Mesenchymal stem cell (in vitro differentiated cells and primary cell): ENCODE measurements around the gene HOXD3.

Experiments
- DNase-seq: peaks from one replicate; pipeline ENCODE4 v3.0.0-alpha.2; 2013
- H2AFZ ChIP-seq: one replicate; pipeline ENCODE4 v1.6.1; 2013; ENCODE audit warnings: low read depth, mild to moderate bottlenecking, control low read depth, inconsistent platforms, low read length, moderate library complexity
- H2AK5ac ChIP-seq: 2 replicates; pipeline ENCODE4 v1.6.1; 2013; ENCODE audit warnings: low read length, moderate library complexity, mild to moderate bottlenecking, inconsistent platforms; ENCODE audit not compliant: severe bottlenecking
- H2BK120ac ChIP-seq: one replicate; pipeline ENCODE4 v1.6.1; 2013; ENCODE audit warnings: low read depth, mild to moderate bottlenecking, inconsistent platforms, low read length, moderate library complexity
- H2BK12ac ChIP-seq, 2 experiments: one replicate each; pipeline ENCODE4 v1.6.1; 2013; ENCODE audit warnings: inconsistent platforms in 2 of 2, low read length in 2 of 2, mild to moderate bottlenecking in 2 of 2, moderate library complexity in 2 of 2, control low read depth in 1 of 2
- H2BK15ac ChIP-seq: one replicate; pipeline ENCODE4 v1.6.1; 2013; ENCODE audit warnings: mild to moderate bottlenecking, low read depth, inconsistent platforms; ENCODE audit not compliant: poor library complexity, severe bottlenecking
- H2BK5ac ChIP-seq: 2 replicates; pipeline ENCODE4 v1.6.1; 2013; ENCODE audit warnings: low read depth, mild to moderate bottlenecking, low read length, control low read depth, inconsistent platforms; ENCODE audit not compliant: poor library complexity, severe bottlenecking
- H3K14ac ChIP-seq, 2 experiments: one replicate each; pipeline ENCODE4 v1.6.1; 2013; ENCODE audit warnings: inconsistent platforms in 2 of 2, low read length in 2 of 2, control low read depth in 1 of 2, mild to moderate bottlenecking in 1 of 2, moderate library complexity in 1 of 2
- H3K18ac ChIP-seq, 2 experiments: one replicate each; pipeline ENCODE4 v1.6.1; 2013; ENCODE audit warnings: inconsistent platforms in 2 of 2, low read length in 2 of 2, control low read depth in 1 of 2, low read depth in 1 of 2, mild to moderate bottlenecking in 1 of 2
- H3K23ac ChIP-seq, 2 experiments: one replicate each; pipeline ENCODE4 v1.6.1; 2013; ENCODE audit warnings: inconsistent platforms in 2 of 2, low read length in 2 of 2, mild to moderate bottlenecking in 2 of 2, moderate library complexity in 2 of 2, control low read depth in 1 of 2
- H3K27ac ChIP-seq: 2 replicates; pipeline ENCODE4 v1.5.1; 2013; ENCODE audit warnings: mild to moderate bottlenecking, moderate library complexity, low read length, control low read depth, inconsistent platforms; ENCODE audit not compliant: poor library complexity, severe bottlenecking
- H3K27me3 ChIP-seq, 2 experiments: 2 replicates each; pipeline versions ENCODE4 v1.6.1 to v1.7.0; 2013; ENCODE audit warnings: low read length in 2 of 2, mild to moderate bottlenecking in 2 of 2, moderate library complexity in 2 of 2, control low read depth in 1 of 2, inconsistent platforms in 1 of 2; ENCODE audit not compliant: control insufficient read depth in 1 of 2, insufficient read depth in 1 of 2
- H3K36me3 ChIP-seq, 2 experiments: 2 replicates each; pipeline versions ENCODE4 v1.6.1 to v1.7.0; 2013; ENCODE audit warnings: low read length in 2 of 2, control low read depth in 1 of 2, inconsistent platforms in 1 of 2, low read depth in 1 of 2, mild to moderate bottlenecking in 1 of 2; ENCODE audit not compliant: insufficient read depth in 2 of 2, control insufficient read depth in 1 of 2
- H3K4ac ChIP-seq, 2 experiments: one replicate each; pipeline ENCODE4 v1.6.1; 2013; ENCODE audit warnings: inconsistent platforms in 2 of 2, low read length in 2 of 2, mild to moderate bottlenecking in 2 of 2, moderate library complexity in 2 of 2, control low read depth in 1 of 2, low read depth in 1 of 2
- H3K4me1 ChIP-seq: 2 replicates; pipeline ENCODE4 v1.6.1; 2013; ENCODE audit warnings: low read depth, low read length, control low read depth; ENCODE audit not compliant: control insufficient read depth, insufficient read depth
- H3K4me2 ChIP-seq: 2 replicates; pipeline ENCODE4 v1.6.1; 2013; ENCODE audit warnings: low read length, mild to moderate bottlenecking, inconsistent platforms; ENCODE audit not compliant: poor library complexity, severe bottlenecking
- H3K4me3 ChIP-seq, 2 experiments: 2 replicates each; pipeline versions ENCODE4 v1.5.1 to v1.7.0; 2013; ENCODE audit warnings: low read length in 2 of 2, mild to moderate bottlenecking in 2 of 2, control low read depth in 1 of 2, low read depth in 1 of 2; ENCODE audit not compliant: insufficient read depth in 1 of 2
- H3K79me1 ChIP-seq: replicated peaks from 2 replicates; pipeline ENCODE4 v1.6.1; 2013; ENCODE audit warnings: mild to moderate bottlenecking, control low read depth, low read length, inconsistent platforms; ENCODE audit not compliant: poor library complexity, severe bottlenecking
- H3K9ac ChIP-seq: 2 replicates; pipeline ENCODE4 v1.7.0; 2013; ENCODE audit warnings: mild to moderate bottlenecking, low read length, moderate library complexity
- H3K9me3 ChIP-seq: 2 replicates; pipeline ENCODE4 v1.7.0; 2013; ENCODE audit warnings: mild to moderate bottlenecking, low read length; ENCODE audit not compliant: control insufficient read depth
- H4K8ac ChIP-seq: one replicate; pipeline ENCODE4 v1.6.1; 2013; ENCODE audit warnings: inconsistent platforms, mild to moderate bottlenecking, low read length, moderate library complexity
- H4K91ac ChIP-seq: one replicate; pipeline ENCODE4 v1.6.1; 2013; ENCODE audit warnings: mild to moderate bottlenecking, low read length, inconsistent platforms
- WGBS: methylation state at CpG from one replicate; pipeline ENCODE4 v1.1.7; 2013; ENCODE audit warnings: mixed read lengths; 5-methylcytosine and 5-hydroxymethylcytosine counted together

The HOXD3 gene

GRCh38 chr2:176132205-176133171, 24.6 kb upstream of the HOXD3 start:
- 8% methylated on average over 33 of the region's 33 CpGs for WGBS
- no peak overlapping the region for H3K23ac ChIP-seq

GRCh38 chr2:176133389-176133788, 23.7 kb upstream of the HOXD3 start:
- no peaks in the 10 kb centered on the region for H3K9me3 ChIP-seq
- H3K4me2 ChIP-seq, result no peak overlapping the region
- no peak overlapping the region for H4K91ac ChIP-seq
- H3K9ac ChIP-seq, result peak overlapping the region; percentile 96
- no peak overlapping the region for H2AFZ ChIP-seq
- DNase-seq, result no peak
- peaks cover 21% of the 10 kb centered on the region for H3K4me1 ChIP-seq
- no peak overlapping the region for H3K4ac ChIP-seq
- H2BK5ac ChIP-seq, result no peak overlapping the region
- no peak overlapping the region for H2BK120ac ChIP-seq
- no peak overlapping the region for H2BK12ac ChIP-seq
- no peak overlapping the region for H3K14ac ChIP-seq
- peaks cover 0 to 68% of the 10 kb centered on the region in 2 experiments for H3K27me3 ChIP-seq
- H2BK15ac ChIP-seq, result no peak overlapping the region
- H3K18ac ChIP-seq, result no peak overlapping the region
- no peak overlapping the region for H3K27ac ChIP-seq
- H3K36me3 ChIP-seq, result no peaks in the 10 kb centered on the region
- H2AK5ac ChIP-seq, result no peak overlapping the region
- no peak overlapping the region for H3K4me3 ChIP-seq
- no peak overlapping the region for H4K8ac ChIP-seq
- peaks cover 2% of the 10 kb centered on the region for H3K79me1 ChIP-seq
- H3K23ac ChIP-seq, result no peak overlapping the region

More at GRCh38 chr2:176132205-176133171, 24.6 kb upstream of the HOXD3 start:
- no peak overlapping the region for H2AK5ac ChIP-seq
- no peak overlapping the region for H4K91ac ChIP-seq
- DNase-seq, result peak; percentile 21
- no peak overlapping the region for H2AFZ ChIP-seq
- peak overlapping the region; percentile 18 to 82 for H3K4me3 ChIP-seq
- H2BK5ac ChIP-seq, result no peak overlapping the region
- H2BK120ac ChIP-seq, result no peak overlapping the region
- no peak overlapping the region for H3K14ac ChIP-seq
- H3K4ac ChIP-seq, result no peak overlapping the region
- peak overlapping the region; percentile 73 for H3K4me2 ChIP-seq
- no peak overlapping the region for H2BK12ac ChIP-seq
- H3K18ac ChIP-seq, result no peak overlapping the region
- H2BK15ac ChIP-seq, result no peak overlapping the region
- peak overlapping the region; percentile 96 for H3K9ac ChIP-seq
- peaks cover 2% of the 10 kb centered on the region for H3K79me1 ChIP-seq
- H4K8ac ChIP-seq, result no peak overlapping the region
- H3K27me3 ChIP-seq, result peaks cover 0 to 71% of the 10 kb centered on the region in 2 experiments
- no peaks in the 10 kb centered on the region for H3K9me3 ChIP-seq
- peak overlapping the region; percentile 23 for H3K27ac ChIP-seq
- H3K4me1 ChIP-seq, result peaks cover 22% of the 10 kb centered on the region
- no peaks in the 10 kb centered on the region for H3K36me3 ChIP-seq

GRCh38 chr2:176134035-176134434, 23.1 kb upstream of the HOXD3 start:
- no peak overlapping the region for H3K14ac ChIP-seq
- no peaks in the 10 kb centered on the region for H3K36me3 ChIP-seq
- no peak for DNase-seq
- peaks cover 0 to 68% of the 10 kb centered on the region in 2 experiments for H3K27me3 ChIP-seq
- H4K91ac ChIP-seq, result no peak overlapping the region
- no peak overlapping the region for H3K4ac ChIP-seq
- H4K8ac ChIP-seq, result no peak overlapping the region
- H2BK15ac ChIP-seq, result no peak overlapping the region
- H3K9ac ChIP-seq, result no peak overlapping the region
- H2BK120ac ChIP-seq, result no peak overlapping the region
- H3K18ac ChIP-seq, result no peak overlapping the region
- no peak overlapping the region for H2AK5ac ChIP-seq
- no peak overlapping the region for H3K4me3 ChIP-seq
- no peak overlapping the region for H3K27ac ChIP-seq
- H3K9me3 ChIP-seq, result no peaks in the 10 kb centered on the region
- no peak overlapping the region for H3K23ac ChIP-seq
- H2BK12ac ChIP-seq, result no peak overlapping the region
- peaks cover 17% of the 10 kb centered on the region for H3K4me1 ChIP-seq
- no peak overlapping the region for H2BK5ac ChIP-seq
- no peak overlapping the region for H2AFZ ChIP-seq
- H3K4me2 ChIP-seq, result no peak overlapping the region
- 58% methylated on average over 4 of the region's 4 CpGs for WGBS
- peaks cover 2% of the 10 kb centered on the region for H3K79me1 ChIP-seq

GRCh38 chr2:176135035-176135440, 22.1 kb upstream of the HOXD3 start:
- Histone ChIP-seq H3K4me2 (peak overlapping the region; percentile 25), H3K9ac (peak overlapping the region; percentile 96), H3K4ac (no peak overlapping the region), H3K23ac (no peak overlapping the region), H3K18ac (no peak overlapping the region), H2BK12ac (no peak overlapping the region), H3K4me1 (peaks cover 12% of the 10 kb centered on the region), H3K14ac (no peak overlapping the region), H3K4me3 (peak overlapping the region in 1 of 2 experiments; percentile 86), H4K8ac (no peak overlapping the region), H2BK15ac (no peak overlapping the region), H2AFZ (no peak overlapping the region), H3K36me3 (no peaks in the 10 kb centered on the region), H3K79me1 (peaks cover 2% of the 10 kb centered on the region), H3K27me3 (peaks cover 0 to 66% of the 10 kb centered on the region in 2 experiments), H2AK5ac (no peak overlapping the region), H3K9me3 (no peaks in the 10 kb centered on the region), H2BK5ac (no peak overlapping the region), H3K27ac (no peak overlapping the region), H4K91ac (no peak overlapping the region), H2BK120ac (no peak overlapping the region)
- no peak for DNase-seq
